Pancreas (tissue), 10 donors: Measurements from ENCODE around the gene BPGM. TPM values are rescaled to one million over a fixed set of nuclear protein-coding genes. Genes with fewer than 3 reads are reported as not detected.

ENCODE experiments used
- ATAC-seq, 4 donors: fragments of 200-7000 bp; cut with Tn5 transposase; one replicate each; pipeline versions ENCODE4 v1.8.0 to v1.9.1; 2020; ENCODE audit warnings: mild to moderate bottlenecking in 4 of 4, moderate library complexity in 4 of 4
- DNase-seq, 6 donors: peaks; one replicate each; pipeline ENCODE4 v3.0.0-alpha.2; 2020
- FAIRE-seq: peaks from 2 replicates; lab custom pipeline; 2012; peaks lifted over from hg19 to GRCh38; lab: Jason Lieb, UNC
- H3K27ac ChIP-seq, 4 donors: fragments of 200-600 bp; sonication (generic); 1 replicate in 3 of 4; 2 replicates in 1 of 4; pipeline versions ENCODE4 v1.5.0 to v1.8.0; 2020
- H3K27me3 ChIP-seq, 4 donors: fragments of 200-600 bp; one replicate each; pipeline ENCODE4 v1.8.0; 2021
- H3K36me3 ChIP-seq, 3 donors: fragments of 200-600 bp; sonication (generic) in 1 of 3; one replicate each; pipeline versions ENCODE4 v1.5.0 to v1.8.0; 2020 to 2021
- H3K4me1 ChIP-seq, 3 donors: fragments of 200-600 bp; one replicate each; pipeline ENCODE4 v1.8.0; 2021
- H3K4me3 ChIP-seq, 4 donors: fragments of 200-600 bp; sonication (generic) in 2 of 4; one replicate each; pipeline versions ENCODE4 v1.5.0 to v1.8.0; 2020 to 2021
- H3K9me3 ChIP-seq, 4 donors: fragments of 200-600 bp; one replicate each; pipeline ENCODE4 v1.8.0; 2021
- WGBS, 2 donors: extraction: QIAGEN DNeasy Blood & Tissue Kit; methylation state at CpG; one replicate each; pipeline ENCODE4 v1.1.7; 2013; 5-methylcytosine and 5-hydroxymethylcytosine counted together
- intact Hi-C, 3 donors: fragments of 100-400 bp; cut with DNase I; formaldehyde crosslinking; loops; one replicate each; pipeline versions ENCODE4 v1.11.1 to v1.14.2; 2022
- polyA plus RNA-seq, 2 donors: library from polyadenylated mRNA; stranded (reverse); fragments of 200-250 nt; gene quantifications; one replicate each; pipeline ENCODE4 v1.2.3, GENCODE V29; 2013
- total RNA-seq, 6 donors: library from RNA; stranded (reverse); fragmentation: NEBNext Ultra II Directional in 4 of 6; extraction: Animal tissue kit (Norgen Biotek cat#: 25700) in 4 of 6; gene quantifications; one replicate each; pipeline versions ENCODE4 v1.2.1 to v1.2.4, GENCODE V29; 2021 to 2023
- TF ChIP-seq, protein P1 (sequence below), 4 donors: fragments of 200-600 bp; sonication (generic) in 3 of 4; IDR thresholded peaks; one replicate each; pipeline versions ENCODE4 v1.5.0 to v1.8.0; 2021; ENCODE audit warnings: antibody characterized with exemption in 4 of 4
- donor health status: healthy with polysubstance abuse.
- donor health status: DM: no; HTN: no; CAD: no; lungs with moderate emphysema.
- donor health status: DM: no; HTN: no; CAD: no.
- donor health status: control.
- donor health status: control.
- donor health status: Bipolar disorder and iron deficiency.
- donor health status: DM: yes; HTN: yes; CAD: no.
- donor health status: DM: no; HTN: no; CAD: no.
- donor health status: DM: no; HTN: no; CAD: no.
- donor health status: DM: yes; HTN: yes; CAD: no.

BPGM gene
- total and polyA plus RNA-seq, 8 donors, result 2.8 to 10.0 (median 6.9) TPM

DNA sequence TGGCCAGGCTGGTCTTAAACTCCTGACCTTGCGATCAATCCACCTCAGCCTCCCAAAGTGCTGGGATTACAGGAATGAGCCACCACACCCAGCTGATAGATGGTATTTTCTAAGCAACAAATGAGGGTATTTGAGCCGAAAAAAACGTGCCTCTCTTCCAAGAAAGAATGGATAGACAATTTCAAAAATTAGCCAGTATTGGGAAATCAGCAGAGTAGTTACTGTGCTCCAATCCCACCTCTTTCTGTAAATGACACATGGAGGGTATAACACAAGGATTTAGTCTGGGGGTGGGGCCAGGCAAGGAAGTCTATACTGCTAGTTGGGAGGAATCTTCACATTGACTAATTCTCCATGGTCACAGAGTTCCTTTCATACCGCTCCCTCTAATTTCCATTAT lies 9.2 kb upstream of the BPGM start:
- Histone ChIP-seq H3K4me1 (peaks cover 0 to 4% (median 0%) of the 10 kb centered on the region in 3 donors), H3K27me3 (no peaks in the 10 kb centered on the region), H3K36me3 (no peaks in the 10 kb centered on the region), H3K27ac (no peak overlapping the region), H3K9me3 (no peaks in the 10 kb centered on the region), H3K4me3 (no peak overlapping the region)
- intact Hi-C loops, result no loop called here
- no peak for ATAC-seq
- WGBS, 2 donors, result 76 to 90% methylated on average over 4 of the region's 4 CpGs
- no peak for DNase-seq
- no peak for FAIRE-seq
- TF ChIP-seq, protein P1, sequence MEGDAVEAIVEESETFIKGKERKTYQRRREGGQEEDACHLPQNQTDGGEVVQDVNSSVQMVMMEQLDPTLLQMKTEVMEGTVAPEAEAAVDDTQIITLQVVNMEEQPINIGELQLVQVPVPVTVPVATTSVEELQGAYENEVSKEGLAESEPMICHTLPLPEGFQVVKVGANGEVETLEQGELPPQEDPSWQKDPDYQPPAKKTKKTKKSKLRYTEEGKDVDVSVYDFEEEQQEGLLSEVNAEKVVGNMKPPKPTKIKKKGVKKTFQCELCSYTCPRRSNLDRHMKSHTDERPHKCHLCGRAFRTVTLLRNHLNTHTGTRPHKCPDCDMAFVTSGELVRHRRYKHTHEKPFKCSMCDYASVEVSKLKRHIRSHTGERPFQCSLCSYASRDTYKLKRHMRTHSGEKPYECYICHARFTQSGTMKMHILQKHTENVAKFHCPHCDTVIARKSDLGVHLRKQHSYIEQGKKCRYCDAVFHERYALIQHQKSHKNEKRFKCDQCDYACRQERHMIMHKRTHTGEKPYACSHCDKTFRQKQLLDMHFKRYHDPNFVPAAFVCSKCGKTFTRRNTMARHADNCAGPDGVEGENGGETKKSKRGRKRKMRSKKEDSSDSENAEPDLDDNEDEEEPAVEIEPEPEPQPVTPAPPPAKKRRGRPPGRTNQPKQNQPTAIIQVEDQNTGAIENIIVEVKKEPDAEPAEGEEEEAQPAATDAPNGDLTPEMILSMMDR (IDR thresholded peaks at IDR 0.05), result no peak

DNA sequence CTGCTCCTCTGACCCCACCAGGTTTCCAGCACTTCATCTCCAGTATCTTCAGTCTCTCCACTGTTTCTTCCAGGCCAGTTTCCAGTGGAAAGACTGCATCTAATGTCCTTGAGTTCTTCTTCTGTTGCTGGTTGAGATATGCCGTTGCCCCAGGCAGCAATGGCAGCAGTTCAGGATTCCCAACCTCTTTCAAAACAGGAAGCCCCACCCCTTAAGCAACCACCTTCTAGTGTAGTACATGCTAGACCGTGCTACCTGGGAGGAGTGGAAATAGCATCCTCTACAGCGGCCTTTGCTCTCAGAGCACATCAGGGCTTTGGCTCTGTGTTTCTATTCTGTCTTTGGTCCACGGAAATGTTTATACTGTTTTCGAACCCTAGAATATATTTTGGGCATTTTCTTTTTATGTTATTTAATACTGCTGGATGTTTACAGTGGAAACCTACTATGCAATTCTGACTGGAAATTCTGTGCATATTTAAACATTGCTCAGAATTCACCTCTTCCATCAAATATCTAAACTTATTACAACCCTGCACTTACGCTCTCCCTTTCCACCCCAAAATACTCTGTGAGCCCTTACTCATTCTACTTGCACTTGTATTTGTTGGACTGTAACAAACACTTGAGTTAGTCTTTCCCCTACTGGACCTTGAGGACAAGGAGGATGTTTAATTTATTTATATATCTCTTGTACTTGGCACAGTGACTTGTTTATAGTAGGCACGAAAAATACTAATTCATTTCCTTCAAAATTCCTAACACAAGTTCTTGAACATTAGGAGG lies 8.5 kb upstream of the BPGM start:
- DNase-seq (no peak), FAIRE-seq (no peak), ATAC-seq (no peak)
- H3K4me1 ChIP-seq, result peaks cover 0 to 4% (median 0%) of the 10 kb centered on the region in 3 donors
- no peak overlapping the region for H3K27ac ChIP-seq
- no peaks in the 10 kb centered on the region for H3K9me3 ChIP-seq
- TF ChIP-seq, protein P1 (IDR thresholded peaks at IDR 0.05), result no peak
- intact Hi-C loops, result no loop called here
- no peaks in the 10 kb centered on the region for H3K27me3 ChIP-seq
- WGBS, 2 donors, result 45 to 52% methylated on average over 7 of the region's 7 CpGs
- no peak overlapping the region for H3K4me3 ChIP-seq
- H3K36me3 ChIP-seq, result no peaks in the 10 kb centered on the region

DNA sequence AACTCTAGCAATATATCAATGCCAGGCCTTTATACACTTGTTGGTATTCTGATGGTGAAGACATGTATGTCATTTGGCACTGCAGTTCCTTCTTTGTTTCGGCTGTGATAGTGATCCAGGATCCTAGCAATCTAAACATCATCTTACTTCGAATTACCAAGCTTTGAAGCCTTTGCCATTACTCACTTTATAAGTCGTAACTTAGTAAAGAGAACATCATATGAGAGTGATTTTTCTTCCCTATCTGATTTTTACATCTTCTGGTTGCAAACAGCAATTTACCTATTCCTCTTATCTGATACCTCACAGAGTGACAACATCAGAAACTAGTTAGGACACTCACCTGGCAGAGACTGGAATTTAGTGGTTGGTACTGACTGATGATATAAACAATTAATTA lies 7.6 kb upstream of the BPGM start:
- no peaks in the 10 kb centered on the region for H3K36me3 ChIP-seq
- FAIRE-seq, result no peak
- H3K27me3 ChIP-seq, result no peaks in the 10 kb centered on the region
- TF ChIP-seq, protein P1 (IDR thresholded peaks at IDR 0.05), result no peak
- H3K27ac ChIP-seq, result no peak overlapping the region
- intact Hi-C loops, result no loop called here
- no peaks in the 10 kb centered on the region for H3K9me3 ChIP-seq
- DNase-seq, result no peak
- H3K4me3 ChIP-seq, result no peak overlapping the region
- H3K4me1 ChIP-seq, result peaks cover 0 to 10% (median 0%) of the 10 kb centered on the region in 3 donors
- 51 to 68% methylated on average over 3 of the region's 3 CpGs for WGBS, 2 donors
- no peak for ATAC-seq

DNA sequence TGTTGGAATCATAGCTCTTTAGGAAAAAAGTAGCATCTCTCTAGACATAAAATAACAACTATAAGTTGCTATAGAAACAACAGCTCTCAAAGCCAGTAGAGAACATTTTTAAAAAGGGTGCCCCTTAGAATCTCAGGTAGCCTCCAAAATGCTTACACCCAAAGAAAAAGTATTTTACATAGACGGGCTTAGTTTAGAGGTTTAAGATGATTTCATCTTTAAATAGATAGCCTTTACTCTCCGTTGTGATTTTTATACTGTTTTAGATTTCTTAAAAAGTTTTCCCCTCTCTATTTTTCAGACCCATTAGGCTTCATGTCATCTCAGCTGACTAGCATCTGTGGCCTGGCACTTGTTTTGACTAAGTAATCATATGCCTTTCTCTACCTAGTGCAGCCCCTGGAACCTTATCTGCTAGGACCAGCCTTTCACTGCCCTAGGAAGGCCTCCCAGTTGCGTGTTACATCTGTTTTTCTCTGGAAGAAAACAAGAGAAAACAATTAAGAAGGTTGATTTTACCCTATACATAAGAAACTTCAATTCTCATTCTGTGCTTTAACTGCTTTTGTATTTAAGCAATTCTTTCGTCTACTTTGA lies 6.9 kb upstream of the BPGM start:
- WGBS, 2 donors, result 79 to 85% methylated on average over 4 of the region's 4 CpGs
- FAIRE-seq, result no peak
- intact Hi-C loops, result no loop called here
- Histone ChIP-seq H3K27ac (no peak overlapping the region), H3K4me1 (peaks cover 0 to 10% (median 0%) of the 10 kb centered on the region in 3 donors), H3K36me3 (no peaks in the 10 kb centered on the region), H3K9me3 (no peaks in the 10 kb centered on the region), H3K4me3 (no peak overlapping the region), H3K27me3 (no peaks in the 10 kb centered on the region)
- ATAC-seq, result no peak
- TF ChIP-seq, protein P1 (IDR thresholded peaks at IDR 0.05), result no peak
- no peak for DNase-seq
